Natural killer cell (primary cell): ENCODE data around the gene PRMT7. TPM values are rescaled to one million over a fixed set of nuclear protein-coding genes. Genes with fewer than 3 reads are reported as not detected.

Experiments used
- ATAC-seq, 3 donors: fragments of 150-1000 bp in 2 of 3; fragments of 200-7000 bp in 1 of 3; cut with Tn5 transposase; 1 replicate in 1 of 3; 2 replicates in 2 of 3; pipeline ENCODE4 v1.10.0; 2021; ENCODE audit warnings: mild to moderate bottlenecking in 2 of 3, moderate library complexity in 2 of 3
- DNase-seq, 2 donors: peaks; one replicate each; pipeline versions ENCODE4 v3.0.0 to v3.0.0-alpha.2; 2013 to 2021; ENCODE audit warnings: mixed read lengths in 1 of 2
- H3K27ac ChIP-seq: one replicate; pipeline ENCODE4 v1.5.1; 2013; ENCODE audit warnings: mild to moderate bottlenecking, low read length
- H3K27me3 ChIP-seq: one replicate; pipeline ENCODE4 v1.6.1; 2013; ENCODE audit warnings: low read length; ENCODE audit not compliant: control insufficient read depth, insufficient read depth
- H3K36me3 ChIP-seq: one replicate; pipeline ENCODE4 v1.6.1; 2013; ENCODE audit warnings: low read length; ENCODE audit not compliant: control insufficient read depth, insufficient read depth
- H3K4me1 ChIP-seq: one replicate; pipeline ENCODE4 v1.6.1; 2013; ENCODE audit warnings: low read length; ENCODE audit not compliant: control insufficient read depth, insufficient read depth
- H3K4me3 ChIP-seq: one replicate; pipeline ENCODE4 v1.5.1; 2013; ENCODE audit warnings: low read length
- H3K9me3 ChIP-seq: one replicate; pipeline ENCODE4 v1.6.1; 2013; ENCODE audit warnings: low read length; ENCODE audit not compliant: control insufficient read depth, insufficient read depth
- H3K27ac Mint-ChIP-seq, 2 donors: one replicate each; pipeline ENCODE4 v1.8.0; 2022; ENCODE audit warnings: mild to moderate bottlenecking in 2 of 2, mixed read lengths in 2 of 2, moderate library complexity in 1 of 2
- H3K27me3 Mint-ChIP-seq, 2 donors: one replicate each; pipeline ENCODE4 v1.8.0; 2022; ENCODE audit warnings: low read depth in 2 of 2, mixed read lengths in 2 of 2
- H3K36me3 Mint-ChIP-seq: one replicate; pipeline ENCODE4 v1.8.0; 2022; ENCODE audit warnings: mixed read lengths
- H3K4me1 Mint-ChIP-seq, 2 donors: one replicate each; pipeline ENCODE4 v1.8.0; 2022; ENCODE audit warnings: mixed read lengths in 2 of 2
- H3K4me3 Mint-ChIP-seq: one replicate; pipeline ENCODE4 v1.8.0; 2022; ENCODE audit warnings: mild to moderate bottlenecking, moderate library complexity, mixed read lengths
- H3K9me3 Mint-ChIP-seq, 2 donors: one replicate each; pipeline ENCODE4 v1.8.0; 2022; ENCODE audit warnings: mixed read lengths in 2 of 2
- CTCF ChIP-seq: fragments of 200-600 bp; IDR thresholded peaks from one replicate; pipeline ENCODE4 v1.8.0; 2022; ENCODE audit warnings: antibody characterized with exemption
- WGBS: methylation state at CpG from one replicate; pipeline ENCODE4 v1.1.7; 2013; ENCODE audit warnings: missing lambda C conversion rate; ENCODE audit not compliant: insufficient coverage; 5-methylcytosine and 5-hydroxymethylcytosine counted together
- intact Hi-C: fragments of 100-400 bp; cut with micrococcal nuclease; formaldehyde crosslinking; loops from one replicate; pipeline ENCODE4 v1.14.2; 2022
- total RNA-seq, 4 donors: library from RNA; stranded (reverse); fragments of 120-200 nt in 1 of 4; gene quantifications; one replicate each; pipeline versions ENCODE4 v1.2.3 to v1.2.4, GENCODE V29; 2013 to 2022

Gene PRMT7
- total RNA-seq, 3 donors from 2014 or later (not counting 1 experiment from before 2014, with no cell fraction given) = 60.7 to 84.7 (median 68.2) TPM

- Histone ChIP-seq H3K4me1 (peaks cover 37% of the 10 kb centered on the region), H3K9me3 (no peaks in the 10 kb centered on the region), H3K4me3 (no peak overlapping the region), H3K27ac (no peak overlapping the region), H3K36me3 (peaks cover 9% of the 10 kb centered on the region), H3K27me3 (peaks cover 3% of the 10 kb centered on the region)
- ATAC-seq = no peak
- no peak for TF ChIP-seq CTCF
- Mint-ChIP-seq H3K4me3 (no peak overlapping the region), H3K4me1 (peaks cover 11 to 27% of the 10 kb centered on the region in 2 donors), H3K36me3 (no peaks in the 10 kb centered on the region), H3K9me3 (no peaks in the 10 kb centered on the region), H3K27ac (no peak overlapping the region), H3K27me3 (peaks cover 0 to 7% of the 10 kb centered on the region in 2 donors)
- 88% methylated on average over 21 of the region's 22 CpGs for WGBS
- no peak for DNase-seq
- intact Hi-C loops = no loop called here
These were observed 53.1 kb downstream of the PRMT7 start for GRCh38 chr16:68363658-68364521.

- no peak for TF ChIP-seq CTCF
- Mint-ChIP-seq H3K4me3 (no peak overlapping the region), H3K27me3 (peaks cover 0 to 7% of the 10 kb centered on the region in 2 donors), H3K4me1 (peaks cover 15 to 34% of the 10 kb centered on the region in 2 donors), H3K27ac (no peak overlapping the region), H3K9me3 (no peaks in the 10 kb centered on the region), H3K36me3 (no peaks in the 10 kb centered on the region)
- peaks cover 3% of the 10 kb centered on the region for H3K27me3 ChIP-seq
- WGBS = 82% methylated on average over 14 of the region's 14 CpGs
- no peak overlapping the region for H3K27ac ChIP-seq
- H3K36me3 ChIP-seq = peaks cover 5% of the 10 kb centered on the region
- peaks cover 42% of the 10 kb centered on the region for H3K4me1 ChIP-seq
- H3K9me3 ChIP-seq = no peaks in the 10 kb centered on the region
- no peak overlapping the region for H3K4me3 ChIP-seq
- intact Hi-C loops = no loop called here
- ATAC-seq (no peak), DNase-seq (no peak)
These were observed 53.8 kb downstream of the PRMT7 start for GRCh38 chr16:68364561-68364998.

GRCh38 chr16:68365167-68365817, 54.5 kb downstream of the PRMT7 start:
- ATAC-seq (no peak), DNase-seq (no peak)
- 71% methylated on average over 18 of the region's 18 CpGs for WGBS
- peaks cover 2% of the 10 kb centered on the region for H3K36me3 ChIP-seq
- H3K27ac ChIP-seq = no peak overlapping the region
- H3K4me1 ChIP-seq = peaks cover 49% of the 10 kb centered on the region
- TF ChIP-seq CTCF = no peak
- Mint-ChIP-seq H3K9me3 (no peaks in the 10 kb centered on the region), H3K27ac (no peak overlapping the region), H3K4me3 (no peak overlapping the region), H3K36me3 (no peaks in the 10 kb centered on the region), H3K27me3 (peaks cover 0 to 7% of the 10 kb centered on the region in 2 donors), H3K4me1 (peaks cover 21 to 40% of the 10 kb centered on the region in 2 donors)
- no peak overlapping the region for H3K4me3 ChIP-seq
- intact Hi-C loops = loop anchor here (5.0 kb wide), 1 partner anchor 147 kb away; no protein-coding TSS in a partner anchor
- no peaks in the 10 kb centered on the region for H3K9me3 ChIP-seq
- peaks cover 3% of the 10 kb centered on the region for H3K27me3 ChIP-seq
